ENCODE measurements around the gene FRYL. TPM values are rescaled to one million over a fixed set of nuclear protein-coding genes. Genes with fewer than 3 reads are reported as not detected.
A peak's percentile ranks its signal among the peaks of the same experiment; 100 is the strongest.

The FRYL gene
- total RNA-seq, 2 donors from 2014 or later = 29.8 to 35.1 TPM

- Histone ChIP-seq H3K27me3 (no peaks in the 10 kb centered on the region), H3K36me3 (peaks cover 70% of the 10 kb centered on the region), H3K27ac (no peak overlapping the region), H3K4me3 (no peak overlapping the region), H3K4me1 (no peaks in the 10 kb centered on the region), H3K9me3 (no peaks in the 10 kb centered on the region)
- no peak for TF ChIP-seq CTCF (IDR thresholded peaks at IDR 0.05)
- DNase-seq (ENCODE audit: low spot score) = no peak
Measured at GRCh38 chr4:48556268-48556667, 223.8 kb downstream of the FRYL start.

GRCh38 chr4:48554606-48555005 lies 225.5 kb downstream of the FRYL start:
- H3K36me3 ChIP-seq = peaks cover 74% of the 10 kb centered on the region
- DNase-seq (ENCODE audit: low spot score) = no peak
- TF ChIP-seq CTCF (IDR thresholded peaks at IDR 0.05) = no peak
- no peaks in the 10 kb centered on the region for H3K4me1 ChIP-seq
- H3K9me3 ChIP-seq = no peaks in the 10 kb centered on the region
- H3K27me3 ChIP-seq = no peaks in the 10 kb centered on the region
- H3K27ac ChIP-seq = no peak overlapping the region
- no peak overlapping the region for H3K4me3 ChIP-seq

GRCh38 chr4:48553720-48554119 lies 226.4 kb downstream of the FRYL start:
- Histone ChIP-seq H3K27ac (no peak overlapping the region), H3K4me3 (no peak overlapping the region), H3K27me3 (no peaks in the 10 kb centered on the region), H3K36me3 (peaks cover 80% of the 10 kb centered on the region), H3K4me1 (no peaks in the 10 kb centered on the region), H3K9me3 (no peaks in the 10 kb centered on the region)
- DNase-seq (ENCODE audit: low spot score) = no peak
- no peak for TF ChIP-seq CTCF (IDR thresholded peaks at IDR 0.05)

GRCh38 chr4:48546336-48546735 lies 233.7 kb downstream of the FRYL start:
- Histone ChIP-seq H3K36me3 (peaks cover 73% of the 10 kb centered on the region), H3K9me3 (no peaks in the 10 kb centered on the region), H3K4me3 (no peak overlapping the region), H3K27me3 (no peaks in the 10 kb centered on the region), H3K27ac (no peak overlapping the region), H3K4me1 (no peaks in the 10 kb centered on the region)
- peak in 1 of 2 donors; percentile 60 for TF ChIP-seq CTCF (IDR thresholded peaks at IDR 0.05)
- DNase-seq (ENCODE audit: low spot score) = no peak

- H3K4me3 ChIP-seq = no peak overlapping the region
- no peak for TF ChIP-seq CTCF (IDR thresholded peaks at IDR 0.05)
- no peaks in the 10 kb centered on the region for H3K4me1 ChIP-seq
- H3K9me3 ChIP-seq = no peaks in the 10 kb centered on the region
- no peak overlapping the region for H3K27ac ChIP-seq
- no peaks in the 10 kb centered on the region for H3K27me3 ChIP-seq
- H3K36me3 ChIP-seq = peaks cover 71% of the 10 kb centered on the region
- no peak for DNase-seq (ENCODE audit: low spot score)
Measured at GRCh38 chr4:48543796-48544195, 236.3 kb downstream of the FRYL start.

GRCh38 chr4:48542888-48543287 lies 237.2 kb downstream of the FRYL start:
- no peak for DNase-seq (ENCODE audit: low spot score)
- H3K36me3 ChIP-seq = peaks cover 67% of the 10 kb centered on the region
- no peak overlapping the region for H3K4me3 ChIP-seq
- TF ChIP-seq CTCF (IDR thresholded peaks at IDR 0.05) = no peak
- H3K4me1 ChIP-seq = no peaks in the 10 kb centered on the region
- H3K27ac ChIP-seq = no peak overlapping the region
- no peaks in the 10 kb centered on the region for H3K27me3 ChIP-seq
- no peaks in the 10 kb centered on the region for H3K9me3 ChIP-seq
